ENCODE results near the gene SHTN1.

The SHTN1 gene

DNA sequence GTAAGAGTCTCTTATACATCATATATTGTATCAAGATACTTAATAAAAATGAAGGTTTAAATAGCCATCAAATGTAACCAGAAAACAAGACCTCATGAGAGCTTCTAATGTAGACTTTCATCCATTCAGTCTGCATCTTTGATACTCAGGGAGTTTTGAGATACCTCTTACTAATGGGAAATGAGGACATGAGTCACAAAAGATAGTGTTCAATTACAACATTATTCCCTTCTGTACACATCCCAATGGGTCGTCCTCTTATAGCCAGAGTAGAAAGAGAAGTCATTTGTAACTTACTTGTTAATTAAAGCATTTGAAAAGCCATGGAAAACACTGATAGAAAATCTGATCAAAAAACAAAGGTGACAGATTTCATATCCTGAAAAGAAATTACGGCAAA, 19.4 kb downstream of the SHTN1 start:
- DNase-seq (ENCODE audit: low read depth in 2 of 2) = no peak

DNA sequence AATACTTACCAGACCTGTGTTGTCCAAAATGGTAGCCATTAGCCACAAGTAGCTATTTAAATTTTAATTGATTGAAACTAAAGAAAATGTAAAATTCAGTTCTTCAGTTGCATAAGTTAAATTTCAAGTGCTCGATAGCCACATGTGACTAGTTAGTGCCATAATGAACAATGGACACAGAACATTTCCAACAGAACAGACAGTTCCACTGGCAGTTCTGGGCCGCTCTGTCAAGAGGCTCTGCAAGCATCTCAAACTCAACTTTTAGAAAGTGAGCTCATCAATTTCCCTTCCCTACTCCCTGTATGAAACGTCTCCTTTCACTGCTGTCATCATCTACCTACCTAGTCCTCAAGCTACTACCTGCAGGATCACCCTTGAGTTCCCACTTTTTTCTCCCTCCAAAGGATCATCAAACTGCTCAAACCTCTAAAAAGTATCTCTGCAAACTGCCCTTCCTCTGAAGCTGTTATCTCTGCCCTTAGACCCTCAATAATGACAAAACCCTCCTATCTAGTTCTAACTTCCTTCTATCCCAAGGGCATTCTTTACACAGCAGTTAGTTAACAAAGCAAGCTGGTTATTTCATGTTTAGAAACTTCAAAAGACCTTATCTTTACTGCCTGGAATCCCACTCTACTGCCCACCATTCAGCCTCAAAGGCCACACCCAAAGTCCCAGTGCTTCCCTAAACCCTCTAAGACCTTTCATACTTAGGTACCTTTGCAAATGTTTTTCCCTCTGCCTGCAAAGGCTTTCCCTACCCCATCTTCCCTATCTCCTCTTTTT, 20.6 kb downstream of the SHTN1 start:
- no peak for DNase-seq (ENCODE audit: low read depth in 2 of 2)

DNA sequence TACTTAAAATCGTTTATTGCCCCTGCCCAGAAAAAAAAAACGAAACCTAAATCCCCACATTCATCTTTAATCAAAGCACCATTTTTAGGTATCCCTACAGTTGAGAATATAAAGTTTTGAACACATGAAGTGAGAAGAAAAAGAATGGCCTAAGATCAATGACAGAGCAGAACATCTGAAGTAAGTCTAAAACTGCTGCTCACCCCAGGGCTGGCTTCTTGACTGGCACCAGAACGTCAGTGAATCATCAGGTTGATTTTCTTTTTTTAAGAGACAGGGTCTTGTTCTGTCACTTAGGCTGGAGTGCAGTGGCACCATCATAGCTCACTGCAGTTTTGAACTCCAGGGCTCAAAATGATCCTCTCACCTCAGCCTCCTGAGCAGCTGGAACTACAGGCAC, 24.9 kb downstream of the SHTN1 start:
- DNase-seq (ENCODE audit: low read depth in 2 of 2) = no peak

DNA sequence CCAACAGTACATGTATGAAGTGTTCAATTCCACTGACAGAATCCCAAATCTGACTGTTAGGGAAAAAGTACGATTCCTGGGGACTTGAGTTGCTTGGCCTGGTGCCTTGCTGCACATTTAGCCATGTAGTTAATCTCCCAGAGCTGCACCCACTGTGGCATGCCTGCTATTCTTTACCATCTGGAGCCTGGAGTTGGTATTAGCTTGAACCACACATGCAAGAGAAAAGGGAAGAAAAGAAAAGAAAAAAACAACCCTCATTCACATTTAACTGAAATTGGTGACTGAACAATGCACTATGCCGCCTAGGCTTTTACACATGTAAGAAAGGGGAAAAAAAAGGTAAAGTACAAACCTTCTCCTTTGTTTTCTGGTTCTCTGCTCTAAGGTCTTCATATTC, 26.1 kb downstream of the SHTN1 start:
- DNase-seq (ENCODE audit: low read depth in 2 of 2) = no peak

DNA sequence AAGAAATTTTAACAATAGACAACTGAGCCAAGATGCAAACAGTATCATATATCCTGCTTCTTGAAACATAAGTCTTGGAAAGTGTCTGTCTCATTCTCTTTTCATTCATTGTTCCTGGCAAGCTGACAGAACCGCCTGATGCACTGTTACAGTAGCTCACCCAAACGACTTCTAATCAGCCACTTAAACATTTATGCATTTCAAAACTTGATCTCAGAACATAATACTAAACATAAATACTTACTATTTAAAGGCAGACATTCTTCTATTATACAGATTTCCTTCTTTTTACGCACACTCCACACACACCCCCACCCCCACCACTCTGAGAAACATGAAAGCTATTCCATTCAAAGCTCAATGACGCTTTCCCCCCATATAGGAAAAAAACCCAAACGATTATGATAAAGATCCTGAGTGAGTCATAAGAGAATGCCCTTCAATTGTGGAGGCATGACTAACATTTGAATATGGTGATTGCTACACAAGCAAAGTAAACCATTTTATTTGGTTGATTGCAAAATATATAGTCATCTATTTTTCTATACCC, 30.5 kb downstream of the SHTN1 start:
- DNase-seq (ENCODE audit: low read depth in 2 of 2) = no peak

DNA sequence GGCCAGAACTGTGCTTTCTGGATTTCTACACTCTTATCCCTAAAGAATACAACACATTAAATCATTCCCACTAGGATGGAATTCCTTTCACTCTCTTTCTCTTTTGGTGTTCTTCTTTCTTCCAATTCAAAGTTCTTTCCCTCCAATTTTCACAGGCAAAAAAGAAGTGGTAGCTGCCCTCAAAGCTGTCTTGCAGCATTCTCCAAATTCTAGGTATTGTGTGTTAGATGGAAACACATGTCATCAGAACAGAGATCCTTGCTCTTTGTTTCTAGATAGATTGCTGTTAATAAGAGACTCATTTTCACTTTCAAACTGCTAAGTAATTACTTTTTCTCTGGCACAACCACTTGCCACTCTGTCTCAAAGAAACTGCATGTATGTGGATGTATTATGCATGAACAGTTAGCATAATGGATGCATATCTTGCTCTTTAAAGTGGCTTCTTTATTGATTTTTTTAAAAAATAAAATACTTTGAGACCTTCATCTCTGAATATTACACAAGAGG, 31.0 kb downstream of the SHTN1 start:
- DNase-seq (ENCODE audit: low read depth in 2 of 2) = no peak

DNA sequence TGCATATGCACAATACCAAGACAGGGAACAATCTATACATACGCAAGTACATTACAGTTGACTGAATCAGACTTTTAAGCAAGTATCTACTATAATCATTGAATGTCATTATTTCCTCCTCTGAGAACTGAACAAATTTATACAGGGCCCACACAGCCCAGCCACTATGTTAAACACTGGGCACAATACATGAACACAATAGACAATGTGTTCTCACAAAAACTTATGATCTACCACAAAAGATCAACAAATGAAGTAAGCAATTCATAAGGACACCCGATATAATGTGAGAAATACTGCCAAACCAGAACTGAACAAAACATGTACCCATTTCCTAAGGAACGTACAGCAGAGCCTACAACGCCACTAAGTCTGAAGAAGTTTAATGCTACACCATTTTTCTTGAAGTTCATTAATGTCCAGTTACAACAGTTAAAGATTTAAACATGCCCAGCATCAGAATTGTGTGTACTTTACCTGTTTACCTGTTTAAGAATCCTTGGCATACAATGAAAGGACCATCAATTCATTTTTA, 31.5 kb downstream of the SHTN1 start:
- DNase-seq (ENCODE audit: low read depth in 2 of 2) = no peak

DNA sequence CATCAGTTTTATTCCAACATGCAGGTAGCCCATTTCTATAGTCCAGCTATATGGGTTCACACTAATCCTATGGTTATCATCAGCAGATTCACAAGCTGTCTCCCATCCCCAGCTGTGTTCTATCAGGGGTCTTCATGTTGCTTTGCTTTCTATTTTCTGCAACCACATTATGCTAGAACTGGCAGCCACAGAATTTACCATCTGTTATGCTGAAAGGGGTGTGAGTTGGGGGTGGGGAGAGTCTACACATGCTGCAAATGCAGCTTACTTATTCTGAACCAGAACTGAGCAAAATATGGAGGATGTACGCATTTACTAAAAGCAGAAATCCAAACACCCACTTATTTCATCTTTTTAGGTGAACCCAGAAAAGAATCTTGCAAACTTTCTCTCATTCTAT, 32.9 kb downstream of the SHTN1 start:
- no peak for DNase-seq (ENCODE audit: low read depth in 2 of 2)

DNA sequence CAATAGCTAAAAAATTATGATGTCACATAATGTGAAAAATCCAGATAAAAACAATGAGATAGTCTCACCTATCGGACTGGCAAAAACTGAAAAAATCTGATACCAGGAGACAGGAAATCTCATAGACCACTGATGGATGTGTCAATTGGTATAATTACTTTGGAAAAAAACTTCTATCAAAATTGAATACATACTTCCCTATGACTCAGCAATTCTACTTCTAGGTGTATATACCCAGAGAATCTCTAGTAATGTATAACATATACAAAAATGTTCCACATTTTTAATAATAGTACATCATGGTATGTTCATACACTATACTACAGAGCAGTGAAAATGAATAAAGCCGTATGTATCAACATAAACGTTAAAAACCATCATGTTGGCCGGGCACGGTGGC, 34.9 kb downstream of the SHTN1 start:
- no peak for DNase-seq (ENCODE audit: low read depth in 2 of 2)

DNA sequence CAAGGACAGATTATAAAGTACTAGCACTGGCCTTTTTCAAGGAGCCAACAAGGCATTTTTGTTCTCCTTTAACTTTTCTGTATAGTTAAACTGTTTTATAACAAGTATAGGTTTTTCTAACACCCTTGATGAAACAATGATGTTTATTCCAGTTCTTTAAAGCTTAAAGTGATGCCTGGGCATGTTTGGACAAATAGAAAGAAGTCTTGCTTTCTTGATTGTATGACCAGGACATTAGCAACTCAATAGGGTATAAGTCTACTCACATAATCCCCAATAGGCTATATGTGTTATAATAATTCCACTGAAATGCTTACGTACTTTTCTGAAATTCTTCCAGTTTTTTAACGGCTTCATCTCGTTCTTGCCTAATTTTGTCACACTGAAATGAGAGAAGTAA, 36.7 kb downstream of the SHTN1 start:
- DNase-seq (ENCODE audit: low read depth in 2 of 2) = no peak

DNA sequence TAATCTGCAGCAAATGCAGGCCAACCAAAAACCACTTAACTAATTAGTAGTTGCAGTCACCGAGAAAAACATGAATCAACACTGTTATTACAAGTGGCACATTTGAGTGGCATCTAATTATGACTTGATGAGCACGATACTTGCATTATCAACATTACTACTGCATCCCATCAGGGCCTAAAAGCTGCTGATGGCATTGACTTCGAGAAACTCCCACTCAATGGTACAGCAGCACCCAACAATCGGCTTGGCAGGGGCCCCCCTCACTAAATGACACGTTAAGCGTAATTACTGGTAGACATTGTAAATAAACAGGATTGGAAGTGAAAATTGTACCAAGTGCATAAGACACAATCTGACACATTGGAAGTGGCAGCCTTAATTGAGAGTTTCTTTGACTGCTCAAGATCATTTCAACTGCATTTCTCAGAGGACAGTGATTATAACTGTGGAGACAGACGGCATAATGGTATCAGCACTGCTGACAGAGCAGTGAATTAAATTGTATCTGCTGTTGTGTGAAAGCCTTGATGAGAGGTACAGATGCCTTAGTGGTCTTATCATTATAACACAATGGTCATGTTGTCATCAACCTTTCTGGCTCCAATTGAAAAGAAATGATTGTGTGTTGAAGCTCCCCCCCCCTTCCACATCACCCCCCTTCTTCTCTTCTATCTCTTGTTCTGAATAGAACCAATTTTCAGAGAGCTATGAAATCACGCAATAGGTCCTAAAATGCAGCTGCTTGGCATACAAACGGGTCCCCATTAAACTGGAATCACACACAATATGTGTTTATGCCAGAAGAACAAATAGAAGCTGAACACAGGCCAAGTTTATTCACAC, 43.4 kb downstream of the SHTN1 start:
- no peak for DNase-seq (ENCODE audit: low read depth in 2 of 2)

DNA sequence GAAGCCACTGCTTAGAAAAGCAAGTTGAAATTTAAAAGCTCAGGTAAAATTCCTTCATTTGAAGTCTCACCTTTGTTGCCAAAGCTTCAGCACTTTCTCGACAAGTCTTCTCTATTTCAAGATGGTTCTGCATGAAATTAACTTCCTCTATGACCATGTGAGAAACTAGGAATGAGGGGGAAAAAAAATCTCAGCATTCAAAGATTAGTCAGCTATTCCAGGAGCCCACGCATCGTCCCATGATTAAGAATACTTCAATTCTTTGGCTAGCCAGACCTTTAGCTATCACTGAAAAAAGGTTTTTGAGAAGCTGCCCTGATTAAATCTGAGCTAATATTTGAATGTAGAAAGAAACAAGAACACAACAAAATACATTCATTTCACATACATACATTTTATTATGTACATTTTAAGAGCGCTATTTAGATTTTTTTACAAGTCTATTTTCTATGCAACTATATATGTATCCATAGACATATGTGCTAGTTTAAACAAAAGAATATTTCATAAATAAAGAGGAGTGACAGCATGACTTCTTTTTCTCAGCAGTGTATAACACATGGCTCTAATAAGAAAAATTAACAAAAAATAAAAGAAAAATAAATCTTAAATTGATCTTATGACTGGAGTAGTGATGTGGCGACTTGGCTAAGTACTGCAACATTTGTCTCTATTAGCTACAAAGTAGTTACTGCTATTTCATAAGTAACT, 44.8 kb downstream of the SHTN1 start:
- DNase-seq (ENCODE audit: low read depth in 2 of 2) = no peak

DNA sequence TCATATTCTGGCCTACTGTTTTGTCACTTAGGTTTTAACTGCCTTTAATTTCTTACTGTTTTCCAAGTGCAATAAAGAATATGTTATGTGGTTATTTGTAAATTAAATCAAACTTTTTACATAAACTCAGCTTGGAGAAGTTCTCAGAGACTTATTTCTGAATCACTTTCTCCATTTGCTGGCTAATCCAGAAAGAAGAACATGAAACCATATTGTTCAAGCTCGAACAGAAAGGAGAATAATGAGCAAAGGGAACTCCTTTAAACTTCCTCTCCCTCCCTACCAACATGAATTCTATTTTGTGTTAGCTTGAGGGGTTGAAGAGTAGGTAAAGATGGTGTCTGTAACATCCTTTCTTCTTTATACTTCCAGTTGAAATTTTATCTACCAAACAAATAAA, 52.3 kb downstream of the SHTN1 start:
- no peak for DNase-seq (ENCODE audit: low read depth in 2 of 2)

DNA sequence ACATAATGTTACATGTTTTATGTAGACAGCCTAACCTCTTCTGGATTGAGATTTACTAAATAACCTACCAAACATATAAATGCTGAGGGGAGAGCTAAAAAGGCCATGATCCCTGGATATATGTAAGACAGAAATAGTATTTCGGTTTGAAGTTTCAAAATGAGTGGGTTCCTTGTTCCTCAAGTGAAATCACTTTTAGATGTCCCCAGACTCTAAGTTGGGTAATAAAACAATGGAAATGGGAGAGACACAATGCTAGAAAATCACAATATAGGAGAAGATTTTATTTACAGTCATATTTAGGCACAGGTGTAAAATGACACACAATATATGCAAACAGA, 56.5 kb downstream of the SHTN1 start:
- no peak for DNase-seq (ENCODE audit: low read depth in 2 of 2)

DNA sequence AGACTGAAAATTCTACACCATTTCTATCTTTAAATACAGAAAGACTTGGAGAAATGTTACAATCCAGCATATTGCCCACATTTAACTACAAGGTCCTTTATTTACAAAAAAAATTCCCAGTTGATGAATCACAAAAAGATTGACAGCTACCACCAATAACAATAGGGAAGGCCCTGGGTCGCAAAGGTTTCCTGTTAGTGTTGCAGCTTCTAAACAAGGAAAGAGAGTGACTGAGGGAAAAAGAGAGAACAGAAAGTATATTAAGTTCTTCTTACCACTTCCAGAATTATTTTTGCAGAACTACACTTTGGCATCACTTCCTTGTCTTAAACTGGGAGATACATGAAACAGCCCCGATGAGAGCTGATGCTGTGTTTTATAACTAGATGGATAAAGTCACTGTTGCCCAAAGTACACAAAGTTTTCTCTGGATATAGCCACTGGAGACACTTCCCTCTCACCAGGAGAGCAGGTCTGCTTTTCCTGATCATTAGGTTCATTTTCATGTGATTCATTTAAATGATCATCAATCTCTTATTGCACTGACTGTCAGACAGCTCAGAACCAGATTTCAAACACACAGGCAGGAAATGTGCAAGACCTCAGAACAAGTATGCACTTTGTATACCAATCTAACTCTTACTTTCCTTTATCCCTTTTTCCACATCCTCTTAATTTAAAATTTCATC, 57.0 kb downstream of the SHTN1 start:
- no peak for DNase-seq (ENCODE audit: low read depth in 2 of 2)

DNA sequence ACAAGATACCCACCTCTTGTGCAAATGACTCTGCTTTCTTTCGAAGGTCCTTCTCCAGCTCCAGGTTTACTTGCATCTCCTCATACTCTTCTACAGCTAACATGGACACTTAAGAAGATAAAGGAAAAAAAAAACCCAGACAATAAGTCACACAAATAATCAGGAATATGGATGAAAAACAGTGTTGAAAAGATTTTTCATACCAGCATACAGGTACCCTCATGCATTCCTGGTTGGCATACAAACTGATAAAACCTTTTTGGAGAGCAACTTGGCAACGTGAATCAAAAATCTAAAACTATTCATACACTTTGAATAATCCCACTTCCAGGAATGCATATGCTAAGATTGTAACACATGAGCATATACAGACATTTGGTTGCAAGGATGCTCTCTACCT, 60.1 kb downstream of the SHTN1 start:
- no peak for DNase-seq (ENCODE audit: low read depth in 2 of 2)

DNA sequence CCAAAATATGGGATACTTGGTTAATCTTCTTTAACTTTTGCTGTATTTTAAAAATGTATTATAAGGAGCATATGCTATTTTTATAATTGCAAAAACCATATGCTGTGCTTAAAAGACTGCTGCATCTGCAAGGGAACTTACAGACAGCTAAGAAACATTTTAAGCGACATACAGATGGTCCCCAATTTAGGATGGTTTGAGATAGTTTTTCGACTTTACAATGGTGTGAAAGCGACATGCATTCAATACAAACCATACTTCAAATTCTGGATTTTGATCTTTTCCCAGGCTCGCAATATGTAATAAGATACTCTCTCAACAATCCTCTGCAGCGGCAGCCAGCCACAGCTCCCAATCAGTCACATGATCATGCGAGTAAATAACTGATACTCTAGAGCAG, 73.2 kb downstream of the SHTN1 start:
- DNase-seq (ENCODE audit: low read depth in 2 of 2) = no peak

DNA sequence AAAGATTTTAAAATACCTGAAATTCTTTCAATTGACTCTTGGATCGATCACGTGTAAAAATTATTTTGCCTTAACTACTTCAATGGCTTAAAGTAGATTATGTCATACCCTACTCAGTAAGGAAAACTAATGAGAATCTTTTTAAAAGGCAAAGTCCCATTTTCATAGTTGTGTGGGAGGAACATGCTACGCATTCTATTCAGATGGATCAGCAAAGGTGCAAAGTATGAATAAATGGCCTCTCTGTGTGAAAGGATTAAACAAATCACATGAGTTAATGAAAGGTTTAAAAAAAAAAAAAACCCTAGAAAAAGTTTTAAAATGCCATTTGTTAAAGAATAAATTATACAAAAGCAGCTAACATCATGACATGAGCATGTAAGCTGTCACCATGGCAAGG, 78.6 kb downstream of the SHTN1 start:
- no peak for DNase-seq (ENCODE audit: low read depth in 2 of 2)

DNA sequence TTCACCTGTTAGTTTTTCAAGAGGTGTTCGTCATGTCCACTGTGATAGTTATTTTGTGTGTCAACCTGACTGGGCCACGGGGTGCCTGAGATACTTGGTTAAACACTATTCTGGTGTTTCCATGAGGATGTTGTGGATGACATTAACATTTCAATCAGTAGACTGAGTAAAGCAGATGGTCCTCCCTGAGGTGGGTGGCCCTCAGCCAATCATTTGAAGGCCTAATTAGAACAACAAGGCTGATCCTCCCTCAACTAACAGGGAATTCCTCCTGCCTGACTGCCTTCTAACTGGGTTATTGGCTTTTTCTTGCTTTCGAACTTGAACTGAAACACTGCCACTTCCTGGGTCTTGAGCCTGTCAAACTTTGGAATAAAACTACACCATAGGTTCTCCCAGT, 79.9 kb downstream of the SHTN1 start:
- DNase-seq (ENCODE audit: low read depth in 2 of 2) = no peak

DNA sequence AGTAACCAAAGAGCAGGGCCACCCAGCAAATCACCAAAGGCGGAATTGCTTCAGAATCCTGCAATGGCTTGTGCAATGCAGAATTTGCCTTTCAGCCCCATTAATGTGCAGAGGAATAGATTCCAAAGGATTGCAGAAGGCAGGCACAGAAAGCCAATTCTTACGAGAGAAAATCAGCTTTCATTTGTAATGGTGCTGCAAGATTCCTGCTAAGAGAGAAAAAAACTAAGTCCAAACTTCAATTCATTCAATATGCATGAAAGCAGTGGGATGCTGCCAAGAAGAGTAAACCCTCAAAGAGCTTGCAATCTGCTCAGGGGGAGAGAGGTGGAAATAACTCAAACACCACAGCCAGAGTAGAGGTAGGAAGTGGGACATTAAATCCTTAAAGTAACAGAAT, 85.3 kb downstream of the SHTN1 start:
- no peak for DNase-seq (ENCODE audit: low read depth in 2 of 2)

DNA sequence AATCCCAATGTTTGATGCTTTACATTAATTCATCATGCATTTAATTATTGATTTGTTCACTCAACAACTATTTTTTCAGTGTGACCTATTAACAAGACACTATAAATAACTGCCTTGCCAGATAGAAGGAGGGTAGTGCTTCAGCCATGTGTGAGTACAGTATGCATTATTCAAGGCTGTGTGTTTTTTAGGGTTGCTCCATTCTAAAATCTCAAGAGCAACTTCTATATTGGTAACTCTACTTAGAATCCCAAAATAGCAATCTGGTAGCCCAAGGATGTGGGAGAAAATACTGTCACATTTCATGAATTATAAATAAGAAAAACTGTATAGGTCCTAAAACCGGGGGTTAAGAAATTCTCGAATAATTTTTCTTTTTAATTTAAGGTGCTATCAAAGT, 85.8 kb downstream of the SHTN1 start:
- DNase-seq (ENCODE audit: low read depth in 2 of 2) = no peak
